NCI-H1417 treated with DMSO at 0.1 percent for 48 hours (cell line): Measurements from ENCODE around the gene CTNNA2.

Experiments used
- DNase-seq: peaks from one replicate; lab custom pipeline; 2025; lab: John Stamatoyannopoulos, UW

Gene CTNNA2

DNA sequence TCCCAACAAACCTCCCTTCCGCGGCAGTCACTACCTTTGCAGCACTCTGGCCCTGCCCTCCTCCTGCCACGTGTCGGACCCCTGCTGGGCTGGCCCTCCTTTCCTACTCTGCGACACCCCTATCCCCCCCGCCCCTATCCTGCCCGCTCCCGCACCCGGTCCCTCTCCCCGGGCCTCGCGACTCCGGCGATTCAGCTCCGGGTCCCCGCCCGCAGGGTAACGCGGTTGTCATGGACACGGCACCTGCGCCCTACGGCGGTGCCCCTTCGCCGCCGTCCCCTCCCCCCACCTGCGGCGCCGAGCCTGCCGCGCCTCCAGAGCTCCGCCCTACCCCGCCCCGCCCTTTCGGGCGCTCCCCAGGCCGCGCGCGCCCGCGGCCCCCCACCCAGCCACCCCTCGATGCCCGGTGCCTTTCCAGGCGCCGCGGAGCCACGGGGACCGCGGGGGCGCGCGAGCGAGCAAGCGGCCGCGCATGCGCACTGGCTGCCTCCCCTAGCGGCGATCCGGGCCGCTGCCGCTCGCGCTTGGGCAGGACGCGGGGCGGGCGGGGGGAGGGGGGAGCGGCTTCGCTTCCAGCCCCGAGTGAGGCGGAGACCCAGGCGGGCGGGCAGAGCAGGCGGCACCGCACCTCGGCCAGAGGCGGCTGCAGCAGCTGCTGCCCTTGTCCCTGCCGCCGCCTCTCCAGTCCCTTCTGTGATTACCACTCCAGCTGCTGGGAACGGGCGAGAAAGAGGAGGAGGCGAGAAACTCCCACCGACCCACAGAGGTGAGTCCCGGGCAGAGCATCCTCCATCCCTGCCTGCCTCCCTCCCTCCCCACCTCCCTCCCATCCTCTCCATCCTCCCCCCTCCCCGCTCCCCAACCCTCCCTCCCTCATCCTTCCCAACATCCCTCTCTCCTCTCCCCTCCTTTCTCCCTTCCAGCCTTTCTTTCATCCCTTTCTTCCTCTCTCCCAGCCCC lies at the start of gene CTNNA2:
Gene CTNNA2 (plus strand): TSS at position 610 of the 960 bp plus-strand sequence.
- peak; percentile 49 for DNase-seq

DNA sequence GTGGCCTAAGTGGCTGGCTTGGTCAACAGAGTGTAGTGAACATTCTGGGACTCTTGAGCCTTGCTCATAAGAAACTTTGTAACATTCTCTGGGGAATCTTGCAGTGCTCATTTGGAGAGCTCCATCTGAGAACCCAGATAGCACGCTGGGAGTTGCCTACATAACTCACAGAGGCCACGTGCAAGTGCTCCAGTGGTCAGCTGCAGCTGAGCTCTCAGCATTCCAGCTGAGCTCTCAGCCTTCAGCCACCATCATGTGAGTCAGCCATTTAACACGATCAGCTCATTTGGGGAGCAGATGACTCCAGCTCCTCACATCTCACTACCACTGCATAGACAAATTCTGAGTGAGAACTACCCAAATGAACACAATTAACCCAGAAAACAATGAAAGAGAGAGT lies 25.5 kb upstream of the CTNNA2 start:
- no peak for DNase-seq

DNA sequence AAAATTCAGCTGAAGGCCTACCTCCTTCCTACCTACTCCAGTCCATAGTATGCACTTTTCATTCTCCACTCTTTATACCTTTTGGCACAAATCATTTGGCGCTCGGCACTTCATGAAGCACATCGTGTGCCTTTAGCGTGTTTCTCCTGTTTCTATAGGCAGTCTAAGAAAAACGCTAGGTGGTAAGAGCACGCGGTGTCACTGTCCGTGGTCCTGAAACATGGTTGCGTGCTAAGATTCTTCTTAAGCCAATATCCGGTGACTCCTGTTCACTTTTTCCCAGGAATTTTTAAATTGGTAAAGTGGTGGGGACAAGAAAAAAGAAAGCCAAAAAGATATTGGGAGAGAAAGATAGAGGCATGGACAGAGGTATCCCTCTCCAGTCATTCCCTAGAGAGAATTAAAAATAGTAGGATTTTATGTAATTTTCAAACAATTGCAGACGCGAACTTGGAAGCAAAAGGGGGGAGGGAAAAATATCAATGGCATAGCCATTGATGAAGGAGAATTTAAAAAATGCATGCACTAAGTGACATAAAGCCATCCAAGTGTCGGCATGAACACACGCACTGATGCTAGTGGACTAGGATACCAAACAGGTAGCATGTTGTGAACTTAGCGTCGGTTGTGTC lies 1.4 kb upstream of the CTNNA2 start:
- DNase-seq: no peak

DNA sequence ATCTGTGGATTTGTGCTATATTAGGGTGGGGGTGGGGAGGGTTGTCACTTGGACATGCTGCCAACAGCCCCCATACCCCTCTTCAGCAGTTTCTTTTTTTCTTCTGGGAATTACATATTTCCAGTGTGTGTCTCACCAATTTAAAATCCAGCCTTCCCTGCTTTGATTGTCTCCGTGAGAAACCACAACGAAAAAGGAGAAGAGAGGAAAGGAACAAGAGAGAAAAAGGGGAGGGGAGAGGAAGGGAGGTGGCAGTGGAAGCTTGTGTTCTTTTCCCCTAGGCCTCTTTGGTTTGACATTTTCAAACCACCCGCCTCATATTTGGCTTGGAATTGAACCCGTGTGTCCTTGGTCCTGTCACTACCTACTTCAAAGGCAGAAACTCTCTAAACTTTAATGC lies 860 bp downstream of the CTNNA2 start:
- DNase-seq: no peak

DNA sequence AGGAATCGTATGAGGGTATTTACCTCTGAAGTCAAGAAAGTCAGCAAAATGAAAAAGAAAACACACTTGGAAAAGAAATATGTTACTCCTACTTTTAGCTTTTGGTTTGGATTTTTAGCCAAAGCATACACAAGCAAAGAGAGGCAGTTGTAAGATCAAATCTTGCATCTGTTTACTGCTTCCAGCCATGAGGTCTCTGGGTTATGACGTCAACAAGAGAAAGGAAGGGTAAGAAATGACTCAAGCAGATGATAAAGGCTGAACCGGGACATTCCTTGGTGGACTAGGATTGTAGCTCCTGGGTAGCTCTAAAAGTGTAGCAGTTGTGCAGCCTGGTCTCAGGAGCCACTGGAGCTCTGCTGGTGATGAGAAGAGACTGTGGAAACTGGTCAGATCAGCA lies 16.8 kb downstream of the CTNNA2 start:
- DNase-seq: no peak

DNA sequence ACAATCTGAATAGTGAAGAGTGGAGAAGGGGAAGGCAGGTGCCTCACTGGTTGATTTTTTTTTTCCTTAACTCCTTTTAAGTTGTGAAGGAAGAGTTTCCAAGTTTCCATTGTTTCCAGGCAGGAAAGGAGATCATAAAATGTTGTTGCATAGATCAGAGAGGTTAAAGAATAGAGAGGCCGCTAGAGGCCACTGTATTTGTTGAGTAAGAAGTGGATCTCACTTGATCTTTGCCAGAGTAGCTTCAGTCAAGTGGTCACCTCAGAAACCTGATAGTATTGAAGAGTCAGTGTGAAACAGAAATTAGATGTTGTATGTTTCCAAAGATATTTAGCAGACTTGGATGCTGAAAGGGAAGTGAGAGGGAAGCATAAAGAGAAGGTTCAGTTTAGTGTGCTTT lies 17.6 kb downstream of the CTNNA2 start:
- no peak for DNase-seq

DNA sequence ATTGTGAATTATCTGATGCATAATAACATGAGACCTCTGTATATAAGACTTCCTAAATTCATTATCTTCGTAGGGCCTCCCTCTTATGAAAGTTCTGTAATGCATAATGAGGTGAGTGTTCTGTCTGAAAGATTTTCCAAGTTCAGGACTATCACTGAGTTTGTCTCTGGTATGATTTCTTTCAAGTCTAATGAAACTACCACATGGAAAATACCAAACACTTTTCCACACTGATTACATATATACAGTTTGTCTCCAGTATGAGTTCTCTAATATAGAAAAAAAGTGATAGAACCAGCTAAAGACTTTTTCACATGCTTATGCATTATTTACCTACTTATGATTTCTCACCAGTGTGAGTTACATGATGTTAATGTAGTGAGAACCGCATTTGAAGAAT lies 34.7 kb downstream of the CTNNA2 start:
- no peak for DNase-seq

DNA sequence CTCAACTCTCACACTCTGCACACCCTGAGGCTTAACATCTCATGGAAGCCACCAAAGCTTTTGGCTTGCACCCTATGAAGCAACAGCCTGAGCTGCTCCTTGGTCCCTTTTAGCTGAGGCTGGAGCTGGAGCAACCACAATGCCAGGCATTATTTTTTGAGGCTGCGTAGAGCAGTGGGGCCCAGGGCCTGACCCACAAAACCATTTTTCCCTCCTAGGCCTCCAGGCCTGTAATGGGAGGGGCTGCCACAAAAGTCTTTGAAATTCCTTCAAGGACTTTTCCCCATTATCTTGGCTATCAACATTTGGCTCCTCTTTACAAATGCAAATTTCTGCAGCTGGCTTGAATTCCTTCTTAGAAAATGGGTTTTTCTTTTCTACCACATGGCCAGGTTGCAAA lies 39.8 kb downstream of the CTNNA2 start:
- DNase-seq: no peak

DNA sequence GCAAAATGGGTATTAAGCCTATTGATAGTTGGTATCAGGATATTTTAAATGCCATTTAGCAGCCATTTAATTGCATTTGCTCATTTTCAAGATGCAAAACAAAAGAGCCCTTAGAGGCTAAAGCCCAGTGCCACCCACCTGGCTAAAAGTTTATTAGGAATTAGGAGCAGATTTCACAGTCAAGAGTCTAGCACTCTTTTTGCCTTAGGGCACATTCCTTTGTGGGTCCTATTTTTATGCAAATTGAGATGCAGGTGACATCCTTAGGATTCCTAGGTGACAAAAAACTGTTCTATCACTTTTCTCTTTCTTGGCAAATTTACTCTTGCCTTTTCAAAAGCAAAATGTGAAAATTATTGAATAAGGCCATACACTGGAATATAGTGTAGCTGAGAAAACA lies 42.0 kb downstream of the CTNNA2 start:
- DNase-seq: no peak

DNA sequence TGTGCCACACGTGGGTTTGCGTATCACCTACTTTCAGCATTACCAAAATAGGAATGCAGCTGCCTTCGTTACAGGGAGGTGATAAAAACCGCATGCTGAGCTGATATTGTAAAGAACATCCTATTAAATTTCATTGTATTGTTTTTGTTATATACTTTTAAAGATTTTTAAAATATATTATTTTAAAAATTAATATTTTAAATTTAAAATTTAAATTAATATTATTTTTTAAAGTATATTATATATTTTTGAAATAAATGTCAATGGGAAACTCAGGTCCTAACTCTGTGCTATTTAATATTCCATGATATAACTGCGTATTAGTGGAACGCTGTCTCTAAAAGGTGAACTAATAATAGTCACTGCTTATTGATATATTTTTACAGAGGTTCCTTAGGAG lies 51.2 kb downstream of the CTNNA2 start:
- DNase-seq: no peak

DNA sequence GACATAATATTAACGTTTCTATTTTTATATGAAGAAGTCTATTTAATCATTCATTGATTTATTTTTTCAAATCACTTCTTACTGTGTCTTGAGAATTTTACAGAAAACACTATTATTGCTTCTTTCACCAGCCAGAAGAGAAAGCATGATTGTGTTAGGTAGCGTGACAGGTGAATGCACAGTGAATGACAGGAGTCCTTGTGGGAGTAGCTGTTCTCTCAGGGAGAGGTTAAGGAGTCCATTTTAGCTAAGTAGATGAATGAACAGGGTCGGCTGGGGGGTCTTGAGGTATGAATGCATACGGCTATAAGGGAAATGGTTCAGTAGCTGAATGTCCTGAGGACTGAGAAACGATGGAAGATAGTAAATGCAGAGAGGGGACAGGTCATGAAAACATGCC lies 56.2 kb downstream of the CTNNA2 start:
- DNase-seq: no peak

DNA sequence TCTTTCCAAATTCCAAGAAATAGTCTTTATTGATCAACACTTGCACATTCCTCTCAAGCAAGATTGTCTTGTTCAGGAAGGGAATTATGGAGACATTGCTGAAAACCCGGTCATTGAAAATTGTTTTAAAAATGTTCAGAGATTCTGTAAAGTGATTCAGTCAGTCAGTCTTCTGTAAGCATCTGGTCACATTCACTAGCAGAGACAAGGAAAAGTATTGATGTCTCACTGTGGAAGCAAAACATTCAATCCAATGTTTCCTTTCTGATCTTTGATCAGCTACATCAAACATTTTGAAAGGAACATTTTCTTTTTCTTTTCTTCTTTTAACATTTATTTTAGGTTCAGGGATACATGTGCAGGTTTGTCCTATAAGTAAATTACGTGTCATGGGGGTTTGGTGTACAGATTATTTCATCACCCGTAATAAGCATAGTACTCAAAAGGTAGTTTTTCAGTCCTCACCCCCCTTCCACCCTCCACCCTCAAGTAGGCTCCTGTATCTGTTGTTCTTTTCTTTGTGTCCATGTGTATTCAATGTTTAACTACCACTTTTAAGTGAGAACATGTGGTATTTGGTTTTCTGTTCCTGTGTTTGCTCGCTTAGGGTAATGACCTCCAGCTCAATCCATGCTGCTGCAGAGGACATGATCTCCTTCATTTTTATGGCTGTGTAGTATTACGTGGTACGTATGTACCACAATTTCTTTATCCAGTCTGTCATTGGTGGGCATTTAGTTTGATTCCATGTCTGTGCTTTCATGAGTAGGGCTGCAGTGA lies 61.2 kb downstream of the CTNNA2 start:
- no peak for DNase-seq

DNA sequence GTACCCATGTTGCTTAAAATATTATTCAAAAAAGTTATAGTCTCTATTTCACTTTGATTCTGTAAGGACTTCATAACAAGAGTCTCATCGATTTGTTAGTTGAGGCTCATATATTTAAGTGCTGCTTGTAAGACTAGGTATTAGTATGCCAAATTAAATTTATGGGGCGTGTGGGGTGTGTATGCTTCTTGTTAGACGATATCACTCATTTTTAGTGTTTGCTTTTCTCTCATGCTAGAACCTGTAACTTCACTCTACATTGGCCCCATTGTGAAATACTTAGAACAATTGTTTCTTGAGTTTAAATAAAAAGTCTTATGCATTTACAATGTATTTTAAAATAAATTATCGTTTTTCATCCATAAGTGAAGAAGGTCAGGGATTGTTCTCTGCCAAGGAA lies 63.6 kb downstream of the CTNNA2 start:
- DNase-seq: no peak

DNA sequence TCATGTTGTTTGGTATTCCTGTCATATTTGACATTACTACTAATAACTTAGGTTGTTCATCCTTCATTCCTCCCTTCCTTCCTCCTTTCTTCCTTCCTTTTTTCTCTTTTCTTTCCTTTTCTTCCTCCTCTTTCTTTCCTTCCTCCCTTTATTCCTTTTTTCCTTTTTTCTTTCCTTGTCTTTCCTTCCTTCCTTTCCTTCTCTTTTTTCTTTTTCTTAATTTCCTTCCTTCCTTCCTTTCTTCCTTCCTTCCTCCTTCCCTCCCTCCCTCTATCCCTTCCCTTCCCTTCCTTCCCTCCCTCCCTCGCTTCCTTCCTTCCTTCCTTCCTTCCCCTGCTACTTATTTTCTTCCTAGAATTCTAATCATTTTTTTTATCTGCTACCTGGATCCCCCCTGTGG lies 66.1 kb downstream of the CTNNA2 start:
- no peak for DNase-seq

DNA sequence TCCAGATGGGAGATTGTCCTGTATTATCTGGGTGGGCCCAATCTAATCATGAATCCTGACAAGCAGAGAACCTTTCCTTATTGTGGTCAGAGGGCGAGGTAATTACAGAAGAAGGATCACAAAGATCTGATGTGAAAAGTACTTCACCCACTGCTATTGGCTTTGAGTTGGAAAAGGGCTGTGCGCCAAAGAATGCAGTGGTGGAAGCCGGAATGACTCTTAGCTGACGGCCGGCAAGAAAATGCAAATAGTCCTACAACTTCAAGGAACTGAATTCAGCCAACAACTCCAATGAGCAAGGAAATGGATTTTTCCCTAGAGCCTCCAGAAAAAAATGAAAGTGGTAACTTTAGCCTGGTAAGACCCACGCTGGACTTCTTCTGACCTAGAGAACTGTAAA lies 67.3 kb downstream of the CTNNA2 start:
- no peak for DNase-seq

DNA sequence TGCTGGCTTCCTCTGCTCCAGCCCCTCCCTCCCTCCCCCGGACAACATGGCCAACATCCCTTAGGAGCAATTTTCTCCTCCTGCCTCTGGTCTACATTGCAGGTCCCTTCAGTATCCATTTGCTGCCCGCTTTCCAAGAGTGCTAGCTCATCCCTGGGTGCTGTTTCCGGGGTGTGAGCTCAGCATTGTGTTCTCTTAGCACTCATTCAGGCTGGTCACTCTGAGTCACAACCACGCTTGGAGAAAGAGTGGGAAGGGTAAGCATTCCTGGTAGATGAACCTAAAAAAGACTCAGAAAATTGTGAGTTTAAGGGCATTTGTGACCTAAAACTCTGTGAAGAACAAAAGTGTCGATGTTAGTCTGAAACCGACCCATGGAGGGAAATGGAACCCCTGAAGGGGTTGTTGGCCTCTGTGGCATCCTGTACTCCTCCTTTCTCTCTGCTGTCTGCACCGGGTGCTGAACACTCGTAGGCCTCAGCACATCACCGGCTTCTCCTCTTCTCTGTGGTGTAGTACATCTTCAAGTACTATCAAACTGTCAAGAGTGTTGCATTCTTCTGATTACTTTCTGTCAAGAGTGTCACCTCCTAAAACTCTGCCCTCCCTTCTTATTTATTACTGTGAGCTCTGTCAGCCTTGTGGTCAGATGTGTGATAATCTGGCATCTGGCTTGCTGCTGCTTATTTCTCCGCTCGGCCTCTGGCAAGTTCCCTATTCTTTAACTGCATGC lies 73.0 kb downstream of the CTNNA2 start:
- DNase-seq: no peak

DNA sequence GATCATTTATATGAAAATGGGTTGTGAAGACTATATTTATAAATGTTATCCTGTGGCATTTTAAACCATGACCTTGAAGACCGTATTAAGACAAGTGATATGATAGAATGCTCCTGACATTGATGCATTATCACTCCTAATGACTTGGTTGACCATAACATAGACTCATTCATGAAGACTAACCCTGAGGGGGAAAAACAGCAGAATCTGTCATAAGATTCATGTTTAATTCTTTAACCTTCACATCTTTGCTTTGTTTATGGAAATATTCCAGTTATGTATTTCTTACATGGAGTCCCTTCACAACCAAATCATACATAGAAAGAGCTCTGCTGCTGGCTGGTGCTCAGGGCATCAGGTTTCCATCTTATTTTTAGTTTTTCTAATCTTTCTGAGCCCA lies 78.4 kb downstream of the CTNNA2 start:
- no peak for DNase-seq

DNA sequence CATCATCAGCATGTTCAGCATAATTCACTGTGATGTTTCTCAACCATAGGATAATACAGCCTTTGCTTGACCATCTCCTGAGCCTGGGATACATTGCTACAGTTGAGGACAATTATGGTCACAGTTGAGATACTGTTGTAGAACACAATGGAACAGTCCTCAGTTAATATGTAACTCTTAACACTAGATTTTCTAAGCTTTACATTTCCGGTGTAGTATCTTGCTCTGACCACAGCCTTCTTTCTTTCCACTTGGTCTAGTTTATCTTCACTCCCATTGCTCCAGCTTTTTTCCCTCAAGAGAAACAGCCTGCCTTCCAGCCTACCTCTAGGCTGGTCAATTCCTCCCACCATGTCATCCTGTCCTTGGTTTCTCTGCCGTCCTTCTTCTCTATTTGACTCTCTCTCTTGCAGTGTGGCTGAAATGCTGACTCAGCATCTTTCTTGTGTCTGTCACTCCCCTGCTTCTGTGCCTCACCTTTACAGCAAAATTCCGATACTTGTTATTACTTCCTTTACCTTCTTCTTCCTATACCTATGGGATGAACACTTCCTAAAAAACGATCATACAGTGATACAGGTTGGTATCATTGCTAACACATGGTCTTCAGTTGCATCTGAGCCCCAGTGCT lies 80.5 kb downstream of the CTNNA2 start:
- DNase-seq: no peak

DNA sequence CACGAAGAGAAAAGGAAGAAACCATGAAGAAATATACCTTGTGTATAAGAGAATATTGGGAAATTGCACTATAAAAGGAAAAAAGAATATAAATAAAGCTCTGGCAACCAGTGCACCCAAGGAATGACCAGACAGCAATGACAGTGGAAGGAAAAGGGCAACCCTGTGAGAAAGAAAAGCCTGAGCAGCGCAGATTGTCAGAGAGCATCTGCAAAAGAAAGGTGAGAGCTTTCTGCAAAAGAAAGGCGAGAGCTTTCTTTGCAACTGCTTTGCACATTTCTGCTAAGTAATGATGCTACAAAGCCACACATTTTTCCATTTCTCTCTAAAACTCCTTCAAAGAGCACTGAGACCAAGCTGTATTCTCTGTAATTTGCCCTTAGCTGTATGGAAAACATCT lies 83.6 kb downstream of the CTNNA2 start:
- DNase-seq: no peak

DNA sequence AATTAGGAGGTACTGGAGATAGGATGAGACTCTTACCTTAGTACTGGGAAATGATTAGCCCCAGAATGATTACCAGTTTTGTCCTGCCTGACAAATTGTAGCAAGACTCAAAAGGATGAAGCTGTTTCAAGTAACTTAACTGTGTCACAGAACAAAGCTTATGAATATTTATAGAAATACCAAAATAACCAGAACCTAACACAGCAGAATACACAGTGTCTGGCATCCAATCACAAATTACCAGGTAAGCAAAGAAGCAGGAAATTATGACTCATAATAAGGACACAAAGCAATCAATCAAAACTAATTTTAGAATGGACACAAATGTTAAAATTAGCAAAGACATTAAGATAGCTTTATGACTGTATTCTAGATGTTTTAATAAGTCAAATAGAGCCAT lies 91.9 kb downstream of the CTNNA2 start:
- no peak for DNase-seq

DNA sequence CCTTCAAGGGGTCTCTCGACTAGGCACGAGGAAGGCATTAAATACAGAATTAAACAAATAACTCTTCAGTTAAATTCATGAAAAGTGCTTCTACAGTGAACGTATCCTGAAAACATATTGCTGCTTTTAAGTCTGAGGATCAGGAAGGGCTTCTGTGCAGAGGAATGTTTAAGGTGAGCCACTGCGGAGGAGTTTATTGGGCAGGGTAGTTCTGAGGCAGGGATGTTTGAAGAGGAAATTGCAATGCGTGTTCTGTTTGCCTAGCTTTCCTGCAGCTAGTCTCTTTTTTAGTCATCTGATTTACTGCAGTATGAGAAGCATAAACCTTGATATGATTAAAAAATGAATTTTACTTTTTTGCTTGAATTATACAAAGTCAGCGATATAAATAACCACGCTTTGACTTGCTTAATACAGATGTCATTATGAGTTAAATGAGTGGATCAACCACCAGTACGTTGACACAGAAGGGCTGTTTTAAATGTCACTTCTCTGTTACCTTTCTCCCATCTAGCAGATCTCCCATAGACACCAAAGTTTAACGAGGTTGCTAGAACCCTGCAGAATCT lies 98.7 kb downstream of the CTNNA2 start:
- no peak for DNase-seq
